ENCODE data around the gene MEOX2.
A peak's percentile ranks its signal among the peaks of the same experiment; 100 is the strongest.

The MEOX2 gene

GRCh38 chr7:15719311-15719710, 32.8 kb upstream of the MEOX2 start:
- no peaks in the 10 kb centered on the region for H3K9me3 ChIP-seq
- H3K27me3 ChIP-seq = no peaks in the 10 kb centered on the region
- H3K36me3 ChIP-seq = no peaks in the 10 kb centered on the region
- H3K27ac ChIP-seq = no peak overlapping the region
- intact Hi-C loops (cut with DNase I; ENCODE audit: low total_unique reads) = loop anchor here (10.0 kb wide), 1 partner anchor 395 kb away; no protein-coding TSS in a partner anchor
- TF ChIP-seq, protein P1, sequence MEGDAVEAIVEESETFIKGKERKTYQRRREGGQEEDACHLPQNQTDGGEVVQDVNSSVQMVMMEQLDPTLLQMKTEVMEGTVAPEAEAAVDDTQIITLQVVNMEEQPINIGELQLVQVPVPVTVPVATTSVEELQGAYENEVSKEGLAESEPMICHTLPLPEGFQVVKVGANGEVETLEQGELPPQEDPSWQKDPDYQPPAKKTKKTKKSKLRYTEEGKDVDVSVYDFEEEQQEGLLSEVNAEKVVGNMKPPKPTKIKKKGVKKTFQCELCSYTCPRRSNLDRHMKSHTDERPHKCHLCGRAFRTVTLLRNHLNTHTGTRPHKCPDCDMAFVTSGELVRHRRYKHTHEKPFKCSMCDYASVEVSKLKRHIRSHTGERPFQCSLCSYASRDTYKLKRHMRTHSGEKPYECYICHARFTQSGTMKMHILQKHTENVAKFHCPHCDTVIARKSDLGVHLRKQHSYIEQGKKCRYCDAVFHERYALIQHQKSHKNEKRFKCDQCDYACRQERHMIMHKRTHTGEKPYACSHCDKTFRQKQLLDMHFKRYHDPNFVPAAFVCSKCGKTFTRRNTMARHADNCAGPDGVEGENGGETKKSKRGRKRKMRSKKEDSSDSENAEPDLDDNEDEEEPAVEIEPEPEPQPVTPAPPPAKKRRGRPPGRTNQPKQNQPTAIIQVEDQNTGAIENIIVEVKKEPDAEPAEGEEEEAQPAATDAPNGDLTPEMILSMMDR (IDR thresholded peaks at IDR 0.05) = no peak
- DNase-seq = no peak
- peaks cover 0 to 19% (median 3%) of the 10 kb centered on the region in 4 donors for H3K4me1 ChIP-seq
- no peak overlapping the region for H3K4me3 ChIP-seq

DNA sequence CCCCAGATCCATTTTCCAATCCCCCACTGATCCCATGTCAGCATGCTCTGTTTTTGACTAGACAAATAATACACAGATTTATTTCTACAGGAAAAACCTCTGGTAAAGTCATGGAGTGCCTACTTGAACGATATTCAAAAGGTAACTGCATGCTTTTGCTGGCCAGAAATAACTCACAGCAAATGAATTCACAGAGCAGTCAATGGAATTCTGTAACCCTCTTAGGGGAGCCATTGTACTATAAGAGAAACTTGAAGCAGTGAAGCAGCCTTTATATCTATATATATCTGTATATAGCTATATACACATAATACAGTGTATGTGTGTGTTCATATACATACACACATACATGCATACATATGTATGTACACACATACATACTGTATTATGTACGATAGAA, 29.0 kb upstream of the MEOX2 start:
- no peaks in the 10 kb centered on the region for H3K27me3 ChIP-seq
- no peak overlapping the region for H3K27ac ChIP-seq
- no peak overlapping the region for H3K4me3 ChIP-seq
- no peak for DNase-seq
- TF ChIP-seq, protein P1 (IDR thresholded peaks at IDR 0.05) = no peak
- intact Hi-C loops (cut with DNase I; ENCODE audit: low total_unique reads) = loop anchor here (10.0 kb wide), 1 partner anchor 391 kb away; no protein-coding TSS in a partner anchor
- no peaks in the 10 kb centered on the region for H3K4me1 ChIP-seq
- no peaks in the 10 kb centered on the region for H3K9me3 ChIP-seq
- H3K36me3 ChIP-seq = no peaks in the 10 kb centered on the region

GRCh38 chr7:15709978-15710377, 23.5 kb upstream of the MEOX2 start:
- no peaks in the 10 kb centered on the region for H3K9me3 ChIP-seq
- H3K27ac ChIP-seq = no peak overlapping the region
- intact Hi-C loops (cut with DNase I; ENCODE audit: low total_unique reads) = loop anchor here (10.0 kb wide), 1 partner anchor 385 kb away; no protein-coding TSS in a partner anchor
- no peak for DNase-seq
- H3K4me1 ChIP-seq = no peaks in the 10 kb centered on the region
- H3K36me3 ChIP-seq = no peaks in the 10 kb centered on the region
- H3K27me3 ChIP-seq = no peaks in the 10 kb centered on the region
- TF ChIP-seq, protein P1 (IDR thresholded peaks at IDR 0.05) = no peak
- H3K4me3 ChIP-seq = no peak overlapping the region

DNA sequence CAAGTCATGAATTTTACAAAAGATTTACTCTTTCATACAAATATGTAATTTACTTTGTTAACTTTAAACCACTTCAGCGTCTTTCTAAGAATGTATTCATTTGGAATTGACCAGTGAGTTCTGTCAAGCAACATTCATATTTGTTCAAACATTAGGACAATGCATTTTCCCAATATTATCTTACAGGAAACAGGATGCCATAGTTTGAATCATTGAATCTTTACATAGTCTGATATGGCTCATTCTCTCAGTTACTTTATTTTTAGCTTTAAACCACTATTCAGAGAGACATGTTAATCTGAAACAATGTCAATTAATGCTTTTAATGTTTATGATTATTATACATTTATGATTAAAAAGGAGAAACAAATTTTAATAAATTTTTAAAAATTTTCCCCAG, 21.1 kb upstream of the MEOX2 start:
- H3K4me3 ChIP-seq = no peak overlapping the region
- H3K27me3 ChIP-seq = no peaks in the 10 kb centered on the region
- no peaks in the 10 kb centered on the region for H3K9me3 ChIP-seq
- H3K4me1 ChIP-seq = no peaks in the 10 kb centered on the region
- DNase-seq = no peak
- TF ChIP-seq, protein P1 (IDR thresholded peaks at IDR 0.05) = no peak
- intact Hi-C loops (cut with DNase I; ENCODE audit: low total_unique reads) = no loop called here
- no peak overlapping the region for H3K27ac ChIP-seq
- no peaks in the 10 kb centered on the region for H3K36me3 ChIP-seq

GRCh38 chr7:15703732-15704131, 17.2 kb upstream of the MEOX2 start:
- no peak for DNase-seq
- Histone ChIP-seq H3K27me3 (no peaks in the 10 kb centered on the region), H3K9me3 (no peaks in the 10 kb centered on the region), H3K4me3 (no peak overlapping the region), H3K27ac (no peak overlapping the region), H3K36me3 (no peaks in the 10 kb centered on the region), H3K4me1 (no peaks in the 10 kb centered on the region)
- TF ChIP-seq, protein P1 (IDR thresholded peaks at IDR 0.05) = no peak
- intact Hi-C loops (cut with DNase I; ENCODE audit: low total_unique reads) = no loop called here

DNA sequence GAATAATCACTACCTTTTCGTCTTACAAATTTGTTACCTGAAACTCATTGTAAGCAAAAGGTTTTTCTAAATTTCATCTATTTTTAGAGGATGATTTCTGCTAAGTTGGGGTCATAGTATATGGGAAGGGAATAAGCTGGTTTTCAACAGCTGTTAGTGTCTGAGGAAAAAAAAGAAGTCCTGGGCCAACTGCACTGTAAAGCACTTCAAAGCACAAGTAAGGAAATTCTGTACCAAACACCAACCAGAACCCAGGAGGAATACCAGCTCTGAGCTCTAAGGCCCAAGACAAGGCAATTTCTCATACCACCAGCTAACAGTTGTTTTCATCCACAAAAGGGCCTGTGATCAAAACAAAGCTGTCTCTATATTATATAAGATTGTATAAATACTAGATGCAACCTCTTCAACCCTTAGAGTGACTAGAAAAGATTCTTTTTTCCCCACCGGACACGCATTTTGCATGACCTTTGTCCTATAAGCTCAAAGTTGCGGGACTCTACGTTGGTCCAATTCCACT, 6.1 kb upstream of the MEOX2 start:
- DNase-seq = no peak
- intact Hi-C loops (cut with DNase I; ENCODE audit: low total_unique reads) = no loop called here
- H3K27me3 ChIP-seq = no peaks in the 10 kb centered on the region

More for the DNA sequence above, 6.1 kb upstream of the MEOX2 start:
- Histone ChIP-seq H3K4me3 (no peak overlapping the region), H3K27ac (peak overlapping the region in 1 of 2 donors; percentile 2), H3K4me1 (peaks cover 0 to under 1% (median 0%) of the 10 kb centered on the region in 4 donors), H3K9me3 (no peaks in the 10 kb centered on the region), H3K36me3 (no peaks in the 10 kb centered on the region)
- TF ChIP-seq, protein P1 (IDR thresholded peaks at IDR 0.05) = no peak

Measured in tibial artery (tissue), 4 donors.